AG08395 (cell line): ENCODE results near the gene HS6ST2.

Experiments
- DNase-seq: peaks from one replicate; pipeline ENCODE4 v3.0.0; 2012; ENCODE audit warnings: mixed read lengths, low spot score

HS6ST2 gene

DNA sequence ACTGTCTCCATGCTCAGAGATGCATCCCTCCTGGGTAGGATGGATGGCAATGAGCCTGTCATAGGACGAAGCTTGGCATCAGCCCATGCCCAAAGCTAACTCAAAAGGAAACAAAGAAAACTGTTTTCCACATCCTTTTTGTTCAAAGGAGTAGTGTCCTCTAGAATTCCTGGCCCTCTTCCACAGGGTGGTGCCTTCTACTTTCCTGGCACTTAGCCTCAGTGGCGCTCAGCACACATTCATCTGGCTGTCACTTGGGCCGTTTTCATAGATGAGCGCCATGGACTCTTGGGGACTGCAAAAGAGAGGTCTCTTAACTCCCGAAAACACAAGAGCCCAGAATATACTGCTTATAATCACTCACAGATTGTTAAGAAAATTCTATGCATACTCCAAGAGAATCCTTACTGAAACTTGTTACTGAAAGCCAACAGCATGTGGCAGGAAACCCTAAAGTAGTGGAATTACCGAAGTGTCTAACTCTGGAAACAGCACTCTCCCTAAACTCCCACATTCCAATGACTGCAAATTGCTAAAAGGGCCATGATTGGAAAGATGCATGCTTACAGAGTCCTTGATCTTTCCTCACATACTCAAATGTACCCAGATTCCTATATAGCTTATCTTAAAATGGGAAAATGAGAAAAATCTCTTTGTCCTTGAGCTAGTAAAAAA is 110.0 kb downstream of the HS6ST2 start:
- DNase-seq = no peak

DNA sequence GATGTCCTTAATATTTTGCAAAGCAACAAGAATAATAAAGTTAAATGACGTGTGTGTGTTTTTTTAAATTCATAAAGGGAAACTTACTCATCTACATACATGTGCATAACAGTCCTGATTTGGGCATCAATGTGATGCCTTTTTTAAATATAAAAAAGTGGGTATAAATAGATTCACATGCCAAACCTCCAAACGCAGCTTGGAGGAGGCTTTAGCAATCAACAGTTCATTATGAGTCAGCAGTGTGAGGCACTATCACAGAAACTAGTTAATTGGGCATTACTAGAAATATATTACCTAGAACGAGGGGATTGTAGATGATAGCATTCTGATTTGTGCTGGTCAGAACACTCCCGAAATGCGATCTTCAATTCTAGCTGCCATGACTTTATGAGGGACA is 115.1 kb downstream of the HS6ST2 start:
- DNase-seq = no peak

DNA sequence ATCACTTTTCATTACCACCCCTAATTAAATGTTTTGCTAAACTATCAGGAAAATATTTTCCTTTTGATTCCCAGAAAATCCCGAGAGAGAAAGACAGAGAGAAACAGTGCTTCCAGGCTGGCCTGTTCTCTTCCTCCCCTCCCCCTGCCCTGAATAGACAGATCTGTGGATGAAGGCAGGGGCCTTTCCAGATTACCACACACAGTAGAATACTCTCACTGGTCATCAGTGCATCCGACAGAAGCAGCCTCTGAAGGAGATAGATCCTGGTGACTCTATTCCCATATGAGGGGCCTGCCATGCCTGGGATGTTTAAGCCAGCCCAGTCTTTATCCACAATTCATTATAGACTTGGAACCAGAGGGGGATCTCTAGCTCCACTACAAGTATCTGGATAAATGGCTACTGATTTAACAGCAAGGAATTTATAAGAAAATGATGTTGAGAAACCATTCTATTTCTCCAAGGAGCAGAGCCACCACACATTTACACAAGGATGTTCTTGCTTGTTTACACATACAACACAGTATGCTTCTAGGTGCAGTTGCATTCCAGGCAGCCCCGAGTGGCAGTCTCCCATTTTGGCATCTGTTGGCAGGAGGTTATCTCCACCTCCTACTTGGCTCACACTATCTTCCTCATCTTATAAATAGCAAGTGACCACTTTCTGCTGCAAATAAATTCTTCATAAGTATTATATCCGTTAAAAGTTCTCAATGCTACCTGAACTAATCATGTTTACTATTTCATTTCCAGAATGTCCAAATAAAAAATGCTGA is 115.8 kb downstream of the HS6ST2 start:
- DNase-seq = no peak

DNA sequence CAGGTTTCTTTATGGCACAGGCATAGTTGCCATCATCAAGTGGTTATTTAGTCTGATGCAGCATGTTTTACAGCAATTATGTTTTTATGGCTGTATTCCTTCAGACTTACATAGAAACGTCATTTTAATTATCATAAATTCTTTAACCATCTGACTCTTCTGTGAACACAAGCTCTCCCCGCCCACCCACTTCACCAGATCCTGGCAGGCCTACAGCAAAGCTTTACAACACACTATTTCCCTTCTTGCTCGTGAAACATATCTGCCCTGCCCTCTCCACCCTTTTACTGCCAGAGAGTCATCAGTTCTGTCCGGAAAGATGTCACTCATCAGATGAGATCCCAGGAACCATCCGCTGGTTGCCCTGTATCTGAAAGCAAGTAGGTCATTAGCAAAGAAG is 120.5 kb downstream of the HS6ST2 start:
- no peak for DNase-seq

DNA sequence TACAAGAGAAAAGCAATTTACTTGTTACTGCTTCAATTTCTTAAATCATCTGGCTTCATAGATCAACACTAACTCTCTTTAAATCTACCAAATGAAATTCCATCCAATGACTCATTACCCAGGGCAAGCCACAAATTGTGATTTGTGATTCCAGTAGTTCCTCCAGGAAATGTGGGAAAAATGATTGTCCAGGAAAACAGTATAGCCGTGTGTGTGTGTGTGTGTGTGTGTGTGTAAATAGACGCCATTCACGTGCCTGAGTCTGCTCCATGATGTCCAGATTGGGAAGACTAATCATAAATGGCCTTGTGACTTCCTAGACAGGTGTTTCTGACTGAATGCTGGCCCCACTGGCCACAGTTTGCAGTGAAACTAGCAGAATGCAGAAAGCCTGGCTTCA is 121.3 kb downstream of the HS6ST2 start:
- DNase-seq = peak; percentile 13

DNA sequence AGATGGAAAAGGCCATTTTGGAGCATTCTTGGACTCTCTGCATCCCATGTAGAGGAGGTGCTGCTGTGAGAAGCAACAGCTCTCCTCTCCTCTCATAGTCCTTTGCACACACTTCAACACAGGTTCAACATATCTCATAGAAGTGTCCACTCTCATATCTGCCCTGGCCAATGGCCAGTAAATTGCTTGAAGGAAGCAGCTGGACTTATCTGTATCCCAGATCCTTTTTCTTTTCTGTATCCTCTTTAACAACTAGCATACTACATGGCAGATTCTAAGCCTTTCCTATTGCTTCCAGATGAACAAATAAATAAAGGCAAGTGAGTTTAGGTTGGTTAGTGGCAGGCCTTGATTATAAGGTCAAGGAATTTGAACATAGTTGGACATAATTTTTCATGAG is 122.0 kb downstream of the HS6ST2 start:
- DNase-seq = no peak

DNA sequence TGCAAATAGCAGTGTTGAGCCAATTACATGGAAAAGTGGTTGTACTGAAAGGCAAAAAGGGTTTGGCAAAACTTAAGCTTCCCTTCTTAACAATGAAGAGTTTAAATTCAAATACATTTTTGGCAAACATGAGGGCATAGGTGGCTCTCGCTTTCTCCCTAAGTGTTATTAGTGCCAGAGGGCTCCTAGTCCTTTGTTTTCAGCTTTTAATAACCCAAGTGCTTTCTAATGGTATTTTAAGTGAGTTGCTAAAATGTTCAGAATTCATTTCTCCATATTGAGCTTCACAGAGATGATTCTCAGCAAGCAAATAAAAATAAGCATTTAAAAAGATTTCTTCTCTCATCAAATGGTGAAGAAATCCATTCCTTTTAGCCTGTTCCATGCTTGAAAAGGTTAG is 123.7 kb downstream of the HS6ST2 start:
- no peak for DNase-seq

DNA sequence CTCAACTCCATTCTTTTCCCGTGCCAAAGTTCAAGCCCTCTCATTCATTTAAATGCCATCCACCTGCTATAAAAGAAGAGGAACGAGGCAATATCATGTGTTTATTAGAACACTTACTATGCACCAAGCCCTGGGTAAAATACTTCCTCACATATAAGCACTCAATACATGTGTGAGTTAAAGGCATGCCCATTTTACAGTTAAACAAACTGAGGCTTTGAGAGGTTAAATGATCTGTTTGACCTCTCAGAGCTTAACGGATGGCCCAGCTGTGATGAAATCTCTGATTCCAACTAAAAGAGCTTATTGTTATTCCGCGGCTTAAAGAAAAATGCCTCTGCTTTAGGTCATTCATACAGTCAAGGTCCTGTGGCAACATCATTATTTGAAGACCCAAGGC is 124.3 kb downstream of the HS6ST2 start:
- DNase-seq = no peak

DNA sequence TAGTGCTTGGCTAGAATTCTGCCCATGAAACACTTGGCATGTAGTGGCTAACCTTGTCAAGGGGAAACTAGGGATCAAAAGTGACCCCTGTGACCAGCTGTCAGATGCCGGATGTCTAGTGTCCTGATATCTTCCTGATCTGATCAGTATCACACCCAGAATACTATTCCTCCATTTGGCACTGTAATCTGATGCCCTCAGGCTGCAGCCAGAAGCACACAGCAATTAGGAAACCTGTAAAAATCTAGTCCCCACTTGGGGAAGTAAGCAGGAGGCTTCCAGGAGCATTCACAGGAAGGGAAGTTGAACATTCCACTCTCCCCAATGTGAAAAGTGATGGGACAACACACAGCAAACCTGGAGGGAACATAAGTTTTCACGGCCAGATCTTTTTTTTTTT is 125.1 kb downstream of the HS6ST2 start:
- no peak for DNase-seq

DNA sequence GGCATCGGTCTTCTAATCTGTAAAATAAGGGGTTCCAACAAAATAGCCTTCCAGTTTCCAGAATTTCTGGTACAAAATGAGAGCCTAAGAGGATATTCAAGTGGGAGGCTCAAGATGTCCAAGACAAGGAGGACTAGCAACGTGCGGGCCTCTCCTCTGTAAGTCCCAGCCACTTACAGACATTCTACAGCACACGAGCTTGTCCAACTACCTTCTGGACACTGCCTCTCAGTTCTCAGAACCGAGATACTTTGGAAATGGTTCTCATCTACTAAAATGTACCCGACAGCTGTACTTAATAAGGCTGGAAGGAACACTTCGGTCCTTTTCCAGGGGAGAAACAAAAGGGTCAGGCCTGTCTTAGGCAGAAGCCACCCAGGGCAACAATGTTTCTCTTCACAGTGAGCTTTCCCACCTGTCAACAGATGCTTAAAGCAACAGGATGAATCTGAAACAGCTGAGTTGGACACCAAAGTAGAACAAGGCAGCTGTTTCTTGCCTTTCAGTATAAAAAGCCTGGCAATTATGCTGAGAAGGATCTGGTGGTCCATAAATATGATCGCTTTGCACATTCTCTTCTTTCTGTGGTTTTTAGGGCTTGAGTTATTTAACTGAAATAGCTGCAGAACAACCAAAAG is 127.0 kb downstream of the HS6ST2 start:
- DNase-seq = no peak

DNA sequence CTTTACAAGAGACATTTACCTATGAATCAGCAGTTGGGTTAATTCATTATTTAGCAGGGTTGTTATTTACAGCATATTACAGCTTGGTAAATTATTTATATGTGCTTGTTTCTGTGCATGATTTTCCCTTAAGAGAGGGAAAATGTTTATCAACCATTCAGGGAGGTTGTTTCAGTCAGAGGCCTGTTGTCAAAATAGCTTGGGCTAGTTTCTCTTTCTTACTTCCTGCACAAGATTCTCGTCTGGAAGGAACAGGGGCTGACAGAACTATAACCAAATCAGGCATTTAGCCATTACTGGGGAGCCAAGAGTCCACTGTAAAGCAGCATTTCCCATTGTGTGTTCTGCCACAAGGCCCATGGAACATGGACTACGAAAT is 135.8 kb downstream of the HS6ST2 start:
- no peak for DNase-seq

DNA sequence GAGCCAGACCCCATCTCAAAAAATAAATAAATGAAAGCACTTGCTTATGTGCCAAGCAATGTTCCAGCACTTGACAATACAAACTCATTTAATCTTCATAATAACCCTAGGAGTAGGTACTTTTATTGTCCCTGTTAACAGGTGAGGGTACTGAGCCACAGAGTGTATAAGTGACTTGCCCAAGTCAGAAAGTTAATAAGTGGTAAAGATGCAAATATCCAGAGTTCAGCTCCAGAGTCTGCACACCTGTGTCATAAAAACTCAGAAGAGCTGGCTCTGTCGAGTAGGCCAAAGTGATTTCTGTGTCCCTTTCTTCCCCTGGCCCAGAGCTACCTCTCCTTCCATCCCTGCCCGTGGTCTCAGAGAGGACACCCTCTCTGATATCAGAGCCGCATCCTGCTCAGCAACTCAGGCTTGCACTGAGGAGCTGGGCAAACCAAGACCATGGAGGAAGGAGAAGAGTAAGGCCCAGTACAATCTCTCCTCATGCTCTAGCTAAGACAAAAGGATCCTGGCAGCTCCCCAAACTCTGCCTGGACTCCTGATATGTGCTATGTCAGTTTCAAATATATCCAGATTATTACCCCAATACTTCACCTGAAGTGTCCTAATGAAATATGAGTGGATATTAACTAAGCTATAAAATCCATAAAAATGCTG is 136.3 kb downstream of the HS6ST2 start:
- DNase-seq = no peak

DNA sequence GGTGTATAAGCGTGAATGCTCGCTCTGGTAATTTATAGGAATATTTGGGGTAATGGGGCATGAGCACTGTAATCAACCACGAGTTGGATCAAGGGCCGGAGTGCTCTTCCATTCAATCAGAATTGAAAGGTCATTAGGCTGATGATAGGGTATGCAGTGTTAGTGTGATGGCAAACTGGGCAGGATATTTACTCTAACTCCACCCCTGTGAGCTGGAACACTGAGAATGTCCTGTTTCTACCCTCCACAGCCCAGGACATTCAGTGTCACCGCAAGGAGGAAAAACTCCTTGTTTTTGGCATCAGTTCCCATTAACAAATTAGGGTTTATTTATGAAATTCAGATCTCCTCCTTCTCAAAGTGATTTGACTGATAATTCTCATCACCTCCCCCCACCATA is 137.8 kb downstream of the HS6ST2 start:
- DNase-seq = no peak

DNA sequence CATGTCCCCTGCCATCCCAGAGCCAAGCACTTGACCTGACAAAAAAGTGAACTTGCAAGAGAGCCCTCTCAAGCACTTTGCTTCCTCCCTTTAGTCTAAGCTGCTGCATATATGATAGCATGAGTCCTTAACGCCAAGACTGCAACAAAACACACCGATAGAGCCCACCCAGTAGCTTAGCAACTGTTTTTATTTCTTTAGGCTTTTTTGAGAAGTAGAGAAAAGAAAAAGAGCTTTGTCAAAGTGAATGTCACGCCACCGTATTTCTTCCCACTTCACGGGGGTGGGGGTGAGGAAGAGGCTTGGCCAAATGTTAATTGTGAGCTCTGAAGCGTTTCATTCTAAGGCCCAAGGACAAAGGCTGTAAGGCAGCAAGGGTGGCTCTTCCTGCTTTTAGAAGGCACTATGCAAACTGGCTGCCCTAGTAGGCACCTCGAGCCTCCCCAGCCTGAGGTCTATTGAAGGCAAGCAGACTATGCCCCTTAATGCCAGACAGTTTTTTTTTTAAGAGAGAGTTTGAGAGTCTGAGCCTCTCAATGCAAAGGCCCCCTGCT is 138.6 kb downstream of the HS6ST2 start:
- no peak for DNase-seq

DNA sequence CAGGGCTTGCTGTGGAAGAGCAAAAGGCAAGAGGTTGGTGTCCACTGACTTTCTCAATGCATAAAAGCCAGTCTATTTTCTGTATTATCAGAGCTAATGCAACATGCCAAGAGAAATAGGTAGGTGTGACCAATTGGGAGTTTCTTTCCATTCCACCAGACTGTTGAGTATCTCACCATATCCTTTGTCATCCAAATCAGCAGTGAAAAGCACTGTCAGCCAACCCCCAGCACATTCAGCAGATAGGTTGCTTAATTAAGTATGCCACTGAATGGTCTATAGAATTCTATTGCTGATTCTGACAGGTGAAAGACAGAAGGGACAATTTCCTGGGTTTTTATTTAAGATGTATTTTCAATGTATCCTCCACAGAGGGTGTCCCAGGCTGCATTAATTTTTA is 139.8 kb downstream of the HS6ST2 start:
- DNase-seq = no peak

DNA sequence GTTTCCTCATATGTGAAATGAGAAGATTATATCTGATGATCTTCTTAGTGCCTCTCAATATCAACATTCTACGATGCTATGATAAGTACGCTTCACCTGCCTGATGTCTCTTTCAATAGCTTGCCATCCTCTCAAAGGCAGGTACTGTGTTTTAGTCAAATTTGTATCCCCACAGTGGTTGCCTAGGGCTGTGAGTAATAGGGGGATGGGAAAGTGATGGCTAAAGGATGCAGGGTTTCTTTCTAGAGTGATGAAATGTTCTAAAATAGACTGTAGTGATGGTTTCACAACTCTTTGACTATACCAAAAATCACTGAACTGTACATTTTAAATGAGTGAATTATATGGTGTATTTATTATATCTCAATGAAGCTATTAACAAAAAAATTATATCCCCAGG is 142.8 kb downstream of the HS6ST2 start:
- no peak for DNase-seq

DNA sequence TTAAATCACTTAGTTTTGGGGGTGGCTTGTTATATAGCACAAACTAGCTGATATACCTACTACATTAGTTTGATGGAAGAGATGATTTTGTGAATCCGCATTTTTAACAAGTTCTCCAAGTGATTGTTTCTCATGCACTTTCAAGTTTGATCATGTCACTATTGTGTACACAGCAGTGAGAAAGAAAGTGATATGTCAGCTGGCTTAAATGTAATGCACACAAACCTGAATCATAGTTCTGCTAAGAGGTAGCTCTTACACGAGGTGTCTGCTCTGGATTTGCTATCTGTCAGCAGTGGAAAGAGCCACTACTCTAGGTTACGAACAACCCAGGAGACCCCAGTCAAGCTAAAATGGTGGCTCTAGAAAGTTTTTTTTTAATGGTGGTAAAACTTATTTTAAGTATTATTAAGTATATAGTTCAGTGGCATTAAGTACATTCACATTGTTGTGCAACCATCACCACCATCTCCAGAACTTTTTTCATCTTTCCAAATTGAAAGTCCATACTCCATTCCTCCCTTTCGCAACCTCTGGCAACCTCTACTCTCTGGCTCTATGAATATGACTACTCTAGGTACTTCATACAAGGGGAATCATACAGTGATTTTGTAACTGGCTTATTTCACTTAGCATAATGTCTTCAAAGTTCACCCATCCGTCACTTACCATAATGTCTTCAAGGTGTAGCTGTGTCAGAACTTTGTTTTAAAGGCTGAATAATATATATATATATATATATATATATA is 147.3 kb downstream of the HS6ST2 start:
- no peak for DNase-seq

DNA sequence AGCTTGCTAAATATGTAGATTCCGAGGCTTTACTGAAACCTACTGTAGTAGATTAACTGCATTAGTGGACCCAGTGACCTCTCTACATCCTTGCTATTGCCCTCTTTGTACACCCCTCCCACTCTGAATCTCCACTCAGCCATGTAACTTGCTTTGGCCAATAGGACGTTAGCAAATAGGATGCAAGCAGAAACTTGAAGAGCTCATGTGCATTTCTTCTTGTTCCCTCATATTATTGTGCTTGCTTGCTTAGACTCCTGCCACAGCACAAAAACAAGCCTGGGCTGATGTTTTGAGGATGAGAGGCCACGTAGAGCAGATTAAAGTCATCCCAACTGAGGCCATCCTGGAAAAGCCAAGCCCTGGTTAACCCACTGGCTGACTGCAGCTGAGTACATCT is 147.9 kb downstream of the HS6ST2 start:
- no peak for DNase-seq

DNA sequence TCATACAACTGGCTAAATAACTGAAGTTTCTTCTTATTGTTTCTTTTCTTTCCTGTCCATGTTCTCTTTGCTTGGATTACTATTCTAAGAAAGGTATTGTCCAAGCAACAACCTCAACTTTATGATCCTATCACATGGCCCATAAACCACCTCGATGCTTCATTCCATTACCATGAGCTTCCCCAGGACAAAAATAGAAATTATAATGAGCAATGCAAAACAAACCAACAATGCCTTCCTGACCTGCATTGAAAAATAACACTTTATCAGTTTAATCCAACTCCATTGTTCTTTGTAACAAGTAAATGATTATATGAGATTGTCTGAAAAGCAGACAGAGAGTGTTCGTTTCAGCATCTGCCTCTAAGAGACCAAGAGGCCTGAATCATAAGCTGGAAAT is 148.8 kb downstream of the HS6ST2 start:
- DNase-seq = no peak

DNA sequence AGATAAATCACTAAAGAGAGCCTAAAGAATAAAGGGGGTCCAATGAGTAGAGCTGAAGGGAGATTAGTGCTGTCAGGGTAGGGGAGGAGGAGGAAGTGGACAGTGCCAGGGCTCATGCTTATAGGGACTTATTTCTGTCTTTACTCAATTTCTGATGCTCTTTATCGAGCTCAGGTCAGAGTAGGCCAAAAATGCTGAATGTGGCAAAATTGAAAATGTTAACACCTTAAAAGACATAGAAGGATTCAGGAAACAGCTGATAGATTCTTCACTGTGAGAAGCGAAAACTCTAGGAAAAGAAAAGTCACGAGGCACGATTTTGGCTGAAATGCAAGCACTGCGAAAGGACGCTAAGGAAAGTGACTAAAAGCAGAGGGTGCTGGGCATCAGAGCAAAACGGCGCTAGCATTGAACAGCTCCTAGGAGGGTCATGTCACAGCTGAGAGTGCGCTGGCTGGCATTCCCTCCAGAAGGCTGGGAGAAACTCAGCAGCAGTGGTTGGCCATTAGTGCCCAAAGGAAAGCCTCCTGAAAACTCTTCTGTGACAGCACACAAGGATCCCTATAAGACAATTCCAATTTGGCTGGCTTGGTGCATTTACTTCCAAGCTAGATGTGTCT is 150.9 kb downstream of the HS6ST2 start:
- DNase-seq = no peak

DNA sequence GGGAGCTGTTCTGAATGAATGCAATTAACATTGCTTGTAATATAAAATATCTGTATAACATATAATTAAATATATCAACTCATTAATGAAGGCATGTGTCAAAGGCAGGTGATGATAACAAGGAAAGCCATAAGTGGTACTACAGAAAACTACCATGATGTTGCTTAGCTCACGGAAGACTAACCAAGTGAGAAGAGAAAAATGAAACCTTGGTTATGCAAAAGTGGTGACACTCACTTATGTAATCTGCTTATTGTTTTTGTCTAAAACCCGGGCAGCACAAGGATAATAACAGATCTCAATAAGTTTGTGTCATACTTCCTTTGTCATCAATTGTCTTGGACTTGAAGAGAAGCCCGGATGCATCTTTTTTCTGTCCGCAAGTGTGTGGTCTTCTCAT is 156.4 kb downstream of the HS6ST2 start:
- no peak for DNase-seq
